Suppressor macrophage treated with lipopolysaccharide for 4 hours (primary cell): Measurements from ENCODE around the gene CLDN34.

Experiments used
- DNase-seq: peaks from one replicate; pipeline ENCODE4 v3.0.0-alpha.2; 2020

CLDN34 gene, protein sequence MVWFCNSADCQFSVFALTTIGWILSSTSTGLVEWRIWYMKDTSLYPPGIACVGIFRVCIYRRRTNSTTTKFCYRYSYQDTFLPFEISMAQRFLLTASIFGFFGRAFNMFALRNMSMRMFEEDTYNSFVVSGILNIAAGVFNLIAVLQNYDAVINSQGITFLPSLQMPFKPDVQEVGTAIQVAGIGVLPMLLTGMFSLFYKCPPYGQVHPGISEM

DNA sequence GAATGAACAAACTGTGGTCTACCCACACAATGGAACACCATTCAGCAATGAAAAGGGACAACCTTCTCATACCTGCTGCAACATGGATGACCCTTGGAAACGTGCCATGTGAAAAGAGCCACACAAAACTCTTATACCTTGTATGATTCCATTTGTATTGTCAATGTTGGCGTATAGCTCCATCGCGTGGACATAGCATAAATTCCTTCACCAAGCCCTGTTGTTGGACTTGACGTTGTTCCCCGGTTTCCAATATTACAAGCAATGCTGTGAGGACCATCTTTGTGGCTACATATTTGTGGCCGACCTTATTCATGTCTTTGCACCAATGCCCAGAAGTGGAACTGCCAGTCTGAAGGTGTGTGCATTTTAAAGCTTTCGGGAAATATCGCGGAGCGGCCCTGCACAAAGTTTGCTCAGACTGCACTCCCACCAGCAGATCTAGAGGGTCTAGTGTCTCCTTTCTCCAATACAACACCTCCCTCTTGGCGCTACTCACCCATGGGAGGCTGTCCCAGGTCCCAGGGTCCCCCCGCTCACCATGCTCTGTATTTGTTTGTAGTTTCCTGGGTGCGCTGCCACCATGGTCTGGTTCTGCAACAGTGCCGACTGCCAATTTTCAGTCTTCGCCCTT is at the start of gene CLDN34:
Gene CLDN34 (plus strand): TSS at position 584 of the 634 bp plus-strand sequence. CDS start 0 bp downstream, at position 584.
- no peak for DNase-seq

DNA sequence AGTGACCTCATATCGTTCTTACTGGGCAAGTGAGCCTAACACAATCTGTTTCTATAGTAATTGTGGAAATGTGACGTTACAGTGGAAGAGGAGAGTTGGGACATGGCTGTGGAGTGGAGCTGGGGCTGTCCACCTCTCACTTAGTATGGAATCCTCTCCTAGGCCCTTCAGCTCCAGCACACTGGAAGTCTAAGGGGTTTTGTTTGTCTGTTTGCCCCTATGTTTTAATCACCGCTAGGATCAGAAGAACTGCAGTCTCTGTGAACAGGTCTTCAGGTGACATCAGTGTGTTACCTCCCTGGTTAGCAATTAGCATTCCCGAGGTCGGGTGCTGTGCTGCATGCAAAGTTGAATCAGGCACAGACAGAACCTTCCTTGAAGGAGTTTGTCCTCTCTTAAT is 49.3 kb upstream of the CLDN34 start:
- DNase-seq: no peak

DNA sequence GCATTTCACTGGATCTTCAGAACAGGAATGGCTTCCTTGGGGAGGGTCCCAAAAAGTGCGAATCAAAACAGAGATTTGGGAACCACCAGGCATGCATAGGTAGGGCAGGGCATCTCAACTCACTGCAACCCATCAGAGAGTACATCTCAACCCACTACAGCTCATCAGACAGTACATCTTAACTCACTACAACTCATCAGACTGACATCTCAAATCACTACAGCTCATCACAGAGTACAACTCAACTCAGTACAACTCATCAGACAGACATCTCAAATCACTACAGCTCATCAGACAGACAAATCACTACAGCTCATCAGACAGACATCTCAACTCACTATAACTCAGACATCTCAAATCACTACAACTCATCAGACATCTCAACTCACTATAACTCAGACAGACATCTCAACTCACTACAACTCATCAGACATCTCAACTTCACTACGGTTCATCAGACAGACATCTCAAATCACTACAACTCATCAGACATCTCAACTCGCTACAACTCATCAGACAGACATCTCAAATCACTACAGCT is 47.5 kb upstream of the CLDN34 start:
- no peak for DNase-seq

DNA sequence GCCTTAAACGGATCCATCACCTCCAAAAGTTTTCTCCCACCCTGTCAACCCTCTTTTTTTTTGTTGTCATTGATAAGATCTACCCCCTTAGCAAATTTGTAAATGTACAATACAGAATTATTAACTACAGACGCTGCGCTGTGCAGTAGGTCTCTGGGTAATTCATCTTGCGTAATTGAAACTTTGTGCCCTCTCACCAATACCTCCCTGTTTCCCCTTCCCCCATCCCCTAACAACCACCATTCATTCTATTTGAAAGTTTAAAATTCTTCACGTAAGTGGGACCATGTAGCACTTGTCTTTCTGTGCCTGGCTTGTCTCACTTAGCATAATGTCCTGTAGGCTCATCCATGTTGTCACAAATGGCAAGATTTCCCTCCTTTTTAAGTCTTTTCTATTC is 45.8 kb upstream of the CLDN34 start:
- no peak for DNase-seq

DNA sequence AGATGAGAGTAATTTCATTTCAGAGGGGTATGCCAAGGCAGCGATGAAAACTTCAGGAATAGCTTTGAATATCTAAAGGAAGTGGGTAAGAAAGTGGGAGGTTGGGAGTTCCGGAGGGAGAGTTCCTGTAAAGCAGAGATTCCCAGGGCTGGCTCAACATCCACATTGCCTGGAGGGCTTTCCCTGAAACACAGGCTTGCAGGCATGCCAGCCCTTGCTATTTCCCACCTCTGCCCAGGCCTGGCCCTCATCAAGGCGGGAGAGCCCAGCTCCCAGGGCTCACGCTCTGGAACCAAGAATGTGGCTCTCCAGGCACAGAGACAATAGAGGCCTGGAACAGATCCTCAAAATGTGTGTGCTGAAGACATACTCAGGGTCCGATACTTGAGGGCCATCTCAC is 43.8 kb upstream of the CLDN34 start:
- no peak for DNase-seq

DNA sequence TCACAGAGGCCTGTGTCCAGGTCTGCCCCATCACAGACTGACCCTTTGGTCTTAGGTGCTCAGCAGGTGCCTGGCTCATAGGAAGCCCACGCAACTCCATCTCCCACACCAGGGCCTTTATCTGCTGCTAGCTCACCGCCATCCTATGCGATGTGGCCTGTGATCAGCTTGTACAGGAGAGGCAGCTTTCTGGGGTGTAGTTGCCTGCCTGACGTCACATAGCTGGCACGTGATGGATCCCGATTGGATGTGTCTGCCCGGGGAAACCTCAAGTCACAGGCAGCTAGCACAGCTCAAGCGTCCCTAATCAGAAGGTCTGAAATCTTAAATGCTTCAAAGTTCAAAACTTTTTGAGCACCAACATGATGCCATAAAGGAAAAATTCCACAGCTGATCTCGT is 41.2 kb upstream of the CLDN34 start:
- DNase-seq: no peak

DNA sequence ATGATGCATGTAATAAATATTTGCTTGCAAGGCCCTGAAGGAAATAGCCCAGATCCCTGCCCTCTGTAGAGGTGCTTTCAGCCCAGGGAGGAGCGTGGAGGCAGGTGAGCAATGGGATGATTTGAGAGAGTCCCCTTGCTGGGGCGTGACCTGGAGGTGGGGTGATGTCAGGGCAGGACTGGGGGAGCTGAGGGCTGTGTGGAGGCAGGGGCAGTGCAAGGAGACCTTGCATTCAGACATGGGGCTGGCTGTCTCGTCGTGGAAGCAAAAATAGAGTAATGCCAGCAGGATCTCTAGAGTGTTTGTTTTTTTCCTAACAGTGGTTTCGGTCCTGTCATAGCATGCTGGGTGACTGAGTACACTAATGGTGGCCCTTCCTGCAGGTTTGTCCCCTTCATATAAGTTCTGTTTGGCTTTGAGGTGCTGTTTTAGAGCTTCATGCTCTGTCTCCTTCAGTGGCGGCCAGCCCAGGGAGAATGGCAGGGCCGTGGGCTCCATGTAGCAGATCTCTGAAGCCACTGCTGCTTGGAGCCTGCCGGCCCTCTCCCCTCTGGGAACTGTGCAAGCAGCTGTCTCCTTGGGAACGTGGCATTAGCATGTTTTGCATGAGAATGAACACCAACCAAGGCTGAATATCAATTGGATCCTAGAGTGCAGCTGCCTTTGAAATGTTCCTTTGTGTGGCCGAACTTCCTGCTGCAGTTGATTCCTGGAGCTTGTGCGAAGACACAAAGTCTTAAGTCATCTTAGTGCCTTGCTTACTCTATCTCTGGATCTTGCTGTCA is 39.3 kb upstream of the CLDN34 start:
- DNase-seq: no peak

DNA sequence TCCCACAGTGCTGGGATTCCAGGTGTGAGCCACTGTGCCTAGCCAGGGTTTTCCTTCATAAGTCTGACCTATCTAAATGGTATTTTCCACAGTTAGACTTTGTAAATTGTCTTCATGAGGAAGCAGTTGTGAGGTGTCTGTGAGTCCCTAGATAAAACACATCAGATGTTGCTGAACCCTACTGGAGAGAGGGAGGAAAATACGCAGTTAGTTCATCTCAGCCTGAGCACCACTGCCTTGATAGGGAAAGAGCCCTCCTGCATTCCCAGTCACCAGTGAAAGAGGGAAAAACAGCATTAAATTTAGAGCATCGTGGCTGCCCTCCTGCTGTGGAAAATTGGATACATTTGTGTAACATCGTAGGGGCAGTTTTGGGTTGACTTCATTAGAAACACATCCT is 31.7 kb upstream of the CLDN34 start:
- DNase-seq: no peak

DNA sequence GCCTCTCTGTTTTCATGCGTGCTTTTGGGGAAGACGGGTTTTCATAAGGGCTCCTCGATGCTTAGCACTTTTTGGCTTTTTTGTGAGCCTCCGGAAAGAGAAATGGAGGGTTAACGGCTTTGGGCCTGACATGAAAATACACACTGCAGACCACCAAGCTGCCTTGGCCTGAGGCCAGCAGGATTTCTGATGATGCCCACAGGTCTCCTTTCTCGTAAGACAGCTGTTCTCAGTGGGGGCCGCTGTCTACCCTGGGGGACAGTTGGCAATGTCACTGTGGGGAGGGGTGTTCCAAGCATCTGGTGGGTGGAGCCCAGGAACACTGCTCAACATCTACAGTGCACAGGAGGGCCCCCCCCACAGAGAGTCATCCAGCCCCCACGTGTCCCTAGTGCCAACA is 29.4 kb upstream of the CLDN34 start:
- DNase-seq: no peak

DNA sequence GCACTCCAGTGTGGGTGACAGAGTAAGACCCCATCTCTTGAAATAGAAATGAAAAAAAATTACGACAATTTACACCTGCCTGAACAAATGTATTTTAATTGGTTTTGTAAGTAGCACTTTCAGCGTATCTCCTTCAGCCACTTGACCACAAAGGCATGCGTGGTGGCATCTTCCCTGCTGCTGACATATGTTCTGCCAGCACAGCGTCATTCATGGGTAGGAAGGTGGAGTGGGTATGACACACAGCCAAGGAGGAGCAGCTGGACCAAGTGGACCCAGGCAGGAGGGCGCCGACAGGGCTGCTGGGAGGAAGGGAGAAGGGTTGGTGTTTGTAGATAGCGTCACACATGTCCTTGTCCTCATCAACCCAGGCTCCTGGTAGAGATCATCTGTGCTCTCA is 28.6 kb upstream of the CLDN34 start:
- DNase-seq: no peak

DNA sequence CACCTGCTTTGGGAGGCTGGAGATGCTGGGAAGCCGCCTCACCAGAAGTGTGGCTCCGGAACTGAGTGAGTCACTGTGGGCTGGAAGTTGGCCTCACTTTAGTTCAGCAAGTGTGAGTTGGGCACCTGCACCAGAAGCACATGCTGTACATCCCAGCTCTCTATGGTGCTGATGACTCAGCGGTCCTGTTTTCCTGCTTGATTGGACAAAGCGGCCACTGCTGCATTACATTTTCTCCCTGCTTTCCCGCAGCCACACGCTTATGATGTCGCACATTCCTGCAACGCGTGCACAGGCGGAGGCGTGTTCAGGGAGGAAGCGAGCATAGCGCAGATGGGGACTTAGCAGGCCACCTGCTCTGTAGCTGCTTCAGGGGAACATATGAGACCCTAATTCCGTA is 26.7 kb upstream of the CLDN34 start:
- DNase-seq: no peak

DNA sequence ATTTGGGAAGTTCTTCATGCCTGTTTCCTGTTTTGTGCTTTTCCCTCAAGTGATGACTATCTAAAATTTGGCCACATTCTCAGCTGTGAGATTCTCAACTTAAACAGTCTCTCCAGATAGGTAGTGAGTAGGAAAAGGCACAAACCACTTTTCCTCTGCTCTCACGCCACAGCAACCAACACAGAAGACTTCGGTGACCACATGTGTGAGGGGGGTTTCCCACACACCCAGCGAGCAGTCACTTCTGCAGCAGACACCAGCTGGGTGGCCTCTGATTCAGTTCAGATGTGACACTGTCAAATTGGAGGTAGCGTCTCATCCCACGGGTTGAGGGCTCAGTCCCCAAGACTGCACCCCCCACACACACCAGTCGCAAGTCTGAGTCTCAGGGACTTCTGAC is 25.1 kb upstream of the CLDN34 start:
- DNase-seq: peak; percentile 33

DNA sequence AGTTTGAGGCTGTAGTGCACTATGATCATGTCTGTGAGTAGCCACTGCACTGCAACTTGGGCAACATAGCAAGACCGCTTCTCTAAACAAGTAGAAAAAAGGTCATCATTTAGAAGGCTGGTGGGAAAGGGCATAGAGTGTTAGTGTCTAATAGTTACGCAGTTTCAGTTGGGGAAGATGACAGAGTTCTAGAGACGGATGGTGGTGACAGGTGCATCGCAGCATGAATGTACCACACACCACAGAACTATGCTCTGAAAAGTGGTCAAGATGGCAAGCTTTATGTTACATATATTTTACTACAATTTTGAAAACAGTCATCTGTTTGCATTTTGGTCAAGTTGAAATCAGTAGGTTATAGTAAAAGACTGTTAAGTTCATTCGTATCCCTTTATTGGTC is 23.7 kb upstream of the CLDN34 start:
- no peak for DNase-seq

DNA sequence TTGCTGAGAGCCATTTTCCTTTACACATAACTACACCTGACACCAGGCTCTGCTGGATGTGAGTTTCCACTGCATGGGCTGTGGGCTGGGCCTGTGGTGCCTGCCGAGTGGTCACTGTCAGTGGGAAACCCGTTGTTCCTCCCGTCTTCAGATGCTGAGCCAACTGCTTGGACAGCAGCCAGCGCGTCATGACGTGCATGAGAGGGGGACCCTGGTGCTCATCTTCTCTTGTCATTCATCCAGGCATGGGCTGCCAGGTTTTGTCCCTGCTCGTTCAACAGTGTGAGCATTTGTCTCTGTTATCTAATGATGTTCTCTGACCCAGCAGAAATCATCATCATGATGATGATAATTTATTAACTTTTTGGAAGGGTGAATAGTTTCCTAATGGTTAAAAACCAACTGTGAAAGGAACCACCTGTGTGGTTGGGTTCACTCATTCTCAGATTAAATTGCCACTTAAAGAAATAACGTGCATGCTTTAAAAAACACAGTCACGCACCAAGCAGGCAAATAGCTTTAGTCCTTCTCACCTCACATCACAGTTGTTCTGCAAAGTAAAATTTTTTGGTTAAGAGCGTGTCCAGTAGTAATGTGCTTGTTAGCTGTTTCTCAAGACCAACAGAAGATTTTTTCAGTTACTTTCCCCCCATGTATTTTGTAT is 19.9 kb upstream of the CLDN34 start:
- no peak for DNase-seq

DNA sequence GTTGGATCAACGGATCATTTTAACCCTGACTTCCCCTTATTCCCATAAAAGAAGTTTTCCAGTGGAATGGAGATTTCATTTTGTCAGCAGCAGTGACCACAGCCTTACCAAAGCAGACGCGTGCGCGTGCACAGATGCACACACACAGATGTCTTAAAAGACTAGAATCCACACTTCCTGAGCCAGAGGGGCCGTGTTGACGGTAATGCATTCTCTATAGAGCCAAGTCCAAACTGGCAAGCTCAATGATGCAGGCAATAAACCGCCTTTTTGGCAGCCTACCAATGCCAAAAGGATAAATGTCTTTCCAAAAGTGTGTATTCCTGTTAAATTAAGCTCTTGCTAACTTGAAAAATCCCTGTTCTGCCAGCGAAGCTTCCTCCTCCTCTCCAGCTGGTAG is 18.8 kb upstream of the CLDN34 start:
- DNase-seq: no peak

DNA sequence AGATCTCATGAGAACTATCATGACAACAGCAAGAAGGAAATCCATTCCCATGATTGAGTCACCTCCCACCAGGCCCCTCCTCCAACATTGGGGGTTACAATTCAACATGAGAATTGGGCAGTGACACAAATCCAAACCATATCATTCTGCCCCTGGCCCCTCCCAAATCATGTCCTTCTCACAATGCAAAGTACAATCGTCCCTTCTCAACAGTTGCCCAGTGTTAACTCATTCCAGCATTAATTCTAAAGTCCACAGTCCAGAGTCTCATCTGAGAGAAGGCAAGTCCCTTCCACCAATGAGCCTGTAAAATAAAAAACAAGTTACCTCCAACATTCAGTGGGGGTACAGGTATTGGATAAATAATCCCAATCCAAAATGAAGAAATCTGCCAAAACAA is 14.9 kb upstream of the CLDN34 start:
- DNase-seq: no peak

DNA sequence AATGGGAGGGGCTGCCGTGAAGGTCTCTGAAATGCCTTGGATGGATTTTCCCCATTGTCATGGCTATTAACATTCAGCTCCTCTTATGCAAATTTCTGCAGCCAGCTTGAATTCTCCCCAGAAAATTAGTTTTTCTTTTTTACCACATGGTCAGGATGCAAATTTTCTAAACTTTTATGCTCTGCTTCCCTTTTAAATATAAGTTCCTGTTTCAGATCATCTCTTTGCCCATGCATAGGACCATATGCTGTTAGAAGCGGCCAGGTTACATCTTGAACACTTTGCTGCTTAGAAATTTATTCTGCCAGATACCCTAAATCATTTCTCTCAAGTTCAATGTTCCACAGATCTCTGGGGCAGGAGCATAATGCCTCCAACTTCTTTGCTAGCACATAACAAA is 13.8 kb upstream of the CLDN34 start:
- DNase-seq: peak; percentile 13

DNA sequence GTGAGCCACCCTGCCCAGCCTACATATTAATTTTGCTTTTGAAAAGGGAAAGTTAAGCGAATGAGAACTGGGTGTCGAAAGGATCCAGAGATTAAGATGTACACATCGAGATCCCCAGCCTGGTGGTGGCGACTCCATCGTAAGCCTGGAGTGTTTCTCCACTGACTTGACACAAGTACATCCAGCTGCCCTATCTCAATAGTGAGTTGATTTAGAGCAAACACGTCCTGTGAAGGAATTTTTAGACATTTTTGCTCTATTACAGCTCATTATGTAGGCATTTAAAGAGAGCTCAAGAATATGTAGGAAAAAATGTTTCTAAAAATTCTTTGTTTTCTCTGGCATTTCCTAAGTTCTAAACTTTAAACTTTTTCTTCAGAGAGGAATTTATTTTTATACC is 11.7 kb upstream of the CLDN34 start:
- no peak for DNase-seq

DNA sequence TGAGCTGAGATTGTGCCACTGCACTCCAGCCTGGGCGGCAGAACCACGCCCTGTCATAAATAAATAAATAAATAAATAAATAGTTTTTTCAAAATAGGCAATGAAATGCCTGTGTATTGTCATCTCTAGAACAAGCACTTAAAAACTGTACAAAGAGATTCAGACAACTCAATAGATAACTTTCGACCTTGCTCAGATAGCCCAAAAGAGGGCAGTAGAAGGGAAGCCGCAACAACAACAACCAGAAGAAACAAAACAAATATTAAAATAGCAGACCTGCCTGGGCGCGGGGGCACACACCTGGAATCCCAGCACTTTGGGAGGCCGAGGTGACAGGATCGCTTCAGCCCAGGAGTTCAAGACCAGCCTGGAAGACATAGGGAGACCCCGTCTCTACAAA is 9.4 kb upstream of the CLDN34 start:
- DNase-seq: no peak

DNA sequence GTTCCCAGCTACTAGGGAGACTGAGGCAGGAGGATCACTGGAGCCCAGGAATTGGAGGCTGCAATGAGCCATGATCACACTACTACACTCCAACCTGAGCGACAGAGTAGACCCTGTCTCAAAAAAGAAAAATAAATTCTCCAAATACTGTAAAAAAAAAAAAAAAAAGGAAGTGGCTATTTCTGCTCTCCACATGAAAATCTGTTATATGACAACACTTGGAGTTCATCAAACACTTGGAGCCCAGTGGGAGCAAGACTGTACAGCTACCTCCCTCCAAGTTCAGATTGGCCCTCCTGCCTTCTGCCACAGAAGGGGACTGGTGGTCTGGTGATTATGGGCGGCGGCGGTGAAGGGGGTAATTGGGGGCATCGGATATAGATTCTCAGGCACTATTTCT is 9.0 kb upstream of the CLDN34 start:
- no peak for DNase-seq

DNA sequence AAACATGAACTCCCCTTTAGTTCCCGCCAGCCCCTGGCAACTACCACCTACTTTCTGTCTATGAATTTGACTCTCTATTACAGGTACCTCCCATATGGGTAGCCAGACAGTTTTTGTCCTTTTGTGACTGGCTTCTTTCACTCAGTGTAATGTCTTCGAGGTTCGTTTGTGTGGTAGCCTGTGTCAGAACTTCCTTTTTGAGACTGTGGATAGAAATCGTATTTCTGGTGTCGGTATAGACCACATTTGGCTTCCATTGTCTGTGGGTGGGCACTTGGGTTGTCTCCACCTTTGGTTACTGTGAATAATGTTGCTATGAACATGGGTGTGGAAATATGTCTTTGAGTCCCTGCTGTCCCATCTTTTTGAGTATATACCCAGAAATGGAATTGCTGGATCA is 5.4 kb upstream of the CLDN34 start:
- no peak for DNase-seq

DNA sequence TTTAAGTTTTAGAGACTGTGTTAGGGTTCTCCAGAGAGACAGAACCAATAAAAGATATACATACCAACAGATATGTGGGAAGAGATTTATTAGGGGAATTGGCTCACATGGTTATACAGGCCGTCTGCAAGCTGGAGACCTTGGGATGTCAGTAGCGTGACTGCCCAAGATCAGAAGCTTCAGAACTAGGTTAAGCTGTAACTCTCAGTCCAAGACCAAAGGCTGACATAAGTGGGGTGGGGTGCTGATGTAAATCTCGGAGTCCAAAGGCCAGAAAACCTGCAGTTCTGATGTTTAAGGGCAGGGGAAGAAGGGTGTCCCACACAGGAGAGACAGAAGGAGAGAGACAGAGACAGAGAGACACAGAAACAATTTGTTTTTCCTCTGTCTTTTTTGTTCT is 10.5 kb downstream of the CLDN34 start:
- no peak for DNase-seq

DNA sequence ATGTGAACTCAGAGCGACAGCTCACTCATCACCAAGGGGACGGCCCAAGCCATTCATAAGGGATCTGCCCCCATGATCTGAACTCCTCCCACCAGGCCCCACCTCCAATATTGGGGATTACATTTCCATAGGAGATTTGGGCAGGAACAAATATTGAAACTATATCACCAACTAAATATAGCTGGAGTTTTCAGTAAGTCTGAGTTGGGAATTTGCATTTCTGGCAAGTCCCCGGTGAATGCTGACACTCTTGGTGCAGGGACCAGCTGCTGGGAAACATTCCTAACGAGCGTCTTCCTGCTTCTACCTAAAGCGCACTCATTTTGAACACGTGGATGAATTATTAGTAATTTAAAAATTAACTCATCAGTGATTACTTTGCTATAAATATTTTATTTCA is 13.2 kb downstream of the CLDN34 start:
- peak; percentile 53 for DNase-seq

DNA sequence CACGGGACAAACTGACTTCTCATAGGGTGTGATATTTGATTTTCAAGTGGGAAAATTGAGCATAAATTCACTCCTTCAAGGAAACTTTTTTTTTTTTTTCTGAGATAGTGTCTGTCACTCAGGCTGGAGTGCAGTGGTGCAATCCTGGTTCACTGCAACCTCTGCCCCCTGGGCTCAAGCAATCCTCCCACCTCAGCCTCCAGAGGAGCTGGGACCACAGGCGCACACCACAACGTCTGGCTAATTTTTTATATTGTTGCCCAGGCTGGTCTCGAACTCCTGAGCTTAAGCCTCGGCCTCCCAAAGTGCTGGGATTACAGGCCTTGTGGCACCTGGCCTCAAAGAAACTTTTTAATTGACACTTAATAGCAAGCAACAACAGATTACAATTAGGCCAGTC is 13.8 kb downstream of the CLDN34 start:
- DNase-seq: no peak
